Glutamatergic neuron (in vitro differentiated cells): ENCODE measurements around the gene CADM1. TPM values are rescaled to one million over a fixed set of nuclear protein-coding genes. Genes with fewer than 3 reads are reported as not detected.
A peak's percentile ranks its signal among the peaks of the same experiment; 100 is the strongest.

Experiments used
- DNase-seq: peaks from one replicate; pipeline ENCODE4 v3.0.0; 2022
- H3K27ac Mint-ChIP-seq: one replicate; pipeline ENCODE4 v1.8.0; 2020; ENCODE audit warnings: mild to moderate bottlenecking, mixed read lengths, inconsistent platforms; ENCODE audit not compliant: unreplicated experiment
- H3K27me3 Mint-ChIP-seq: one replicate; pipeline ENCODE4 v1.8.0; 2020; ENCODE audit warnings: mild to moderate bottlenecking, moderate library complexity, mixed read lengths, inconsistent platforms; ENCODE audit not compliant: unreplicated experiment
- H3K36me3 Mint-ChIP-seq: one replicate; pipeline ENCODE4 v1.8.0; 2020; ENCODE audit warnings: mild to moderate bottlenecking, mixed read lengths, inconsistent platforms; ENCODE audit not compliant: unreplicated experiment
- H3K4me1 Mint-ChIP-seq: one replicate; pipeline ENCODE4 v1.8.0; 2020; ENCODE audit warnings: mild to moderate bottlenecking, low read depth, mixed read lengths, inconsistent platforms; ENCODE audit not compliant: unreplicated experiment
- H3K4me3 Mint-ChIP-seq: one replicate; pipeline ENCODE4 v1.8.0; 2020; ENCODE audit warnings: mild to moderate bottlenecking, mixed read lengths, inconsistent platforms; ENCODE audit not compliant: unreplicated experiment
- H3K9me3 Mint-ChIP-seq: one replicate; pipeline ENCODE4 v1.8.0; 2020; ENCODE audit warnings: mild to moderate bottlenecking, moderate library complexity, mixed read lengths, inconsistent platforms; ENCODE audit not compliant: unreplicated experiment
- total RNA-seq: library from RNA; stranded (reverse); fragmentation: NEBNext Ultra II Directional; extraction: Animal tissue kit (Norgen Biotek cat#: 25700); gene quantifications from one replicate; pipeline ENCODE4 v1.2.1, GENCODE V29; 2021; ENCODE audit not compliant: unreplicated experiment
- TF ChIP-seq, protein P1 (sequence below): fragments of 200-600 bp; sonication (generic); IDR thresholded peaks from one replicate; pipeline ENCODE4 v1.5.0; 2021; ENCODE audit not compliant: partially characterized antibody, unreplicated experiment

The CADM1 gene
- total RNA-seq, 1 donor from 2014 or later: 1,339 TPM

DNA sequence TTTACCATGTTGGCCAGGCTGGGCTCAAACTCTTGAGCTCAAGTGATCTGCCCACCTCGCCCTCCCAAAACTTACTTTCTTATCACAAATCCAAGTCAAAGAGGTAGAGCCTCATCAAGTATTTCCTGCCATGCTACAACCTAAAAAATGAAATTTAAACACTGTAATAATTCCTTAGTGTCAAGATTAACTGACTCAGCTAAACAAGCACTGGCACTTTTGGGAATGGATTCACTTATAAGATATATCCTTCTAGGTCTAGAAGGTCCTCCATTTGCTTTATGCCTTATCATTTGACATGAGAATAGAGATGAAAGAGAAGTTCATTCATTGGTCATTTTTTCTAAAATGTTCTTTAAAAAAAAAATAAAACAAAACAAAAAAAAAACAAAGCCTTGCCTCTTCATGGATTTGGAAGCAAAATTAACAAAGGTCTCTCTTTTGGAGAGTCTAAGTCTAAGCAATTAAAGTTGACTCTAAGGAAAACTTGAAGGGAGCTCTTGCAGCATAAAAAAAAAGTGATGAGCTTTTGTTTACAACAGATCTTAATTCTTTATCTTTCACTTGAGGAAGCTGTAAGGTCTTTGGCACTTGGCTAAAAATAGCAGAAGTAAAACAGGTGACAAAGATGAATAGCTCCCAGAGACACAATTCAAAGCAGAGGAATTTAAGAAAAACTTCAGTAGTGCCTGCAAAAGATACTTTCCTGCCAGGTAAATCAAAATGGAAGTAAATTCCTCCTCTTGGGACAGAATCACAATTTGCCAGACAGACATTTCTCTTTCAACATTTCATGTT lies 50.3 kb downstream of the CADM1 start:
- H3K36me3 Mint-ChIP-seq: no peaks in the 10 kb centered on the region
- peaks cover 51% of the 10 kb centered on the region for H3K4me1 Mint-ChIP-seq
- H3K27me3 Mint-ChIP-seq: peaks cover 3% of the 10 kb centered on the region
- TF ChIP-seq, protein P1, sequence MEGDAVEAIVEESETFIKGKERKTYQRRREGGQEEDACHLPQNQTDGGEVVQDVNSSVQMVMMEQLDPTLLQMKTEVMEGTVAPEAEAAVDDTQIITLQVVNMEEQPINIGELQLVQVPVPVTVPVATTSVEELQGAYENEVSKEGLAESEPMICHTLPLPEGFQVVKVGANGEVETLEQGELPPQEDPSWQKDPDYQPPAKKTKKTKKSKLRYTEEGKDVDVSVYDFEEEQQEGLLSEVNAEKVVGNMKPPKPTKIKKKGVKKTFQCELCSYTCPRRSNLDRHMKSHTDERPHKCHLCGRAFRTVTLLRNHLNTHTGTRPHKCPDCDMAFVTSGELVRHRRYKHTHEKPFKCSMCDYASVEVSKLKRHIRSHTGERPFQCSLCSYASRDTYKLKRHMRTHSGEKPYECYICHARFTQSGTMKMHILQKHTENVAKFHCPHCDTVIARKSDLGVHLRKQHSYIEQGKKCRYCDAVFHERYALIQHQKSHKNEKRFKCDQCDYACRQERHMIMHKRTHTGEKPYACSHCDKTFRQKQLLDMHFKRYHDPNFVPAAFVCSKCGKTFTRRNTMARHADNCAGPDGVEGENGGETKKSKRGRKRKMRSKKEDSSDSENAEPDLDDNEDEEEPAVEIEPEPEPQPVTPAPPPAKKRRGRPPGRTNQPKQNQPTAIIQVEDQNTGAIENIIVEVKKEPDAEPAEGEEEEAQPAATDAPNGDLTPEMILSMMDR: no peak
- DNase-seq: no peak
- H3K4me3 Mint-ChIP-seq: no peak overlapping the region
- H3K27ac Mint-ChIP-seq: no peak overlapping the region
- H3K9me3 Mint-ChIP-seq: peaks cover 8% of the 10 kb centered on the region

DNA sequence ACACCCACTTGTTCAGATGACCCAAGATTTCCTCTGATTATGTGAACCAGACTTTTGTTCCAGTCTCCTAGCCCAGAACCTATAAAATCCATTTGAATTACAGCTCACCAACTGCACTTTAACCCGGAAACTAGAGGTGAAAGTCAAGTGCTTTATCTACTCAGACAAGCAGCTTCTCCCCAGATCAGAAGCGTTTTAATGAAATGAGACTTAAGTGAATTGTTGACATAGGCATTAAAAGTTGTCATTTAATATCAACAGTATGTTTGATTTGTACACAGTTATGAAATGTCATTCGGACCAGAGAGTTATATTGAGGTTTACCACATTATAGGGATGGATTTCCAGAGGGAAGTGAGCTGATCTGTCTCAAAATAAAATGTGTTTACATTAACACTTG lies 52.0 kb downstream of the CADM1 start:
- peaks cover 45% of the 10 kb centered on the region for H3K4me1 Mint-ChIP-seq
- TF ChIP-seq, protein P1: no peak
- peaks cover 8% of the 10 kb centered on the region for H3K36me3 Mint-ChIP-seq
- peaks cover 8% of the 10 kb centered on the region for H3K9me3 Mint-ChIP-seq
- no peak overlapping the region for H3K4me3 Mint-ChIP-seq
- peak overlapping the region; percentile 10 for H3K27ac Mint-ChIP-seq
- peaks cover 7% of the 10 kb centered on the region for H3K27me3 Mint-ChIP-seq
- DNase-seq: no peak

DNA sequence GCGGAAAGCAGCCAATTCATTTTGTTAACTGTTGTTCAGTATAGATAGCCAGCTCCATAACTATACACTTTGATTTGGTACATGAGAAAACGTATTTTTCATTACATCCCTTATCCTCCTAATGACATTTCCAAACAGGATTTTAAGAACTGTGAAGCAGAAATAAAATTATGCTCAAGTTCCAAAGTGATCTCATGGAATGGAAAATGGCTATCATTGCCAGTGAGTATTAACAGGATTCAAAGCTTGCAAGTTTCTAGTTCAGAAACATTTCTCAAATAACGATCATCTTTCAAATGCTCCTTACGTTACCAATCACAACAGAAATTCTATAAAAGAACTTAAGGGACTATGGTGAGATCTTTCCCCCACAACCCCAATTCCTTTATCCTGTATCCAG lies 53.7 kb downstream of the CADM1 start:
- Mint-ChIP-seq H3K4me1 (peaks cover 37% of the 10 kb centered on the region), H3K27ac (no peak overlapping the region), H3K27me3 (peaks cover 9% of the 10 kb centered on the region), H3K9me3 (peaks cover 8% of the 10 kb centered on the region), H3K36me3 (peaks cover 8% of the 10 kb centered on the region), H3K4me3 (peak overlapping the region; percentile 42)
- TF ChIP-seq, protein P1: no peak
- no peak for DNase-seq

DNA sequence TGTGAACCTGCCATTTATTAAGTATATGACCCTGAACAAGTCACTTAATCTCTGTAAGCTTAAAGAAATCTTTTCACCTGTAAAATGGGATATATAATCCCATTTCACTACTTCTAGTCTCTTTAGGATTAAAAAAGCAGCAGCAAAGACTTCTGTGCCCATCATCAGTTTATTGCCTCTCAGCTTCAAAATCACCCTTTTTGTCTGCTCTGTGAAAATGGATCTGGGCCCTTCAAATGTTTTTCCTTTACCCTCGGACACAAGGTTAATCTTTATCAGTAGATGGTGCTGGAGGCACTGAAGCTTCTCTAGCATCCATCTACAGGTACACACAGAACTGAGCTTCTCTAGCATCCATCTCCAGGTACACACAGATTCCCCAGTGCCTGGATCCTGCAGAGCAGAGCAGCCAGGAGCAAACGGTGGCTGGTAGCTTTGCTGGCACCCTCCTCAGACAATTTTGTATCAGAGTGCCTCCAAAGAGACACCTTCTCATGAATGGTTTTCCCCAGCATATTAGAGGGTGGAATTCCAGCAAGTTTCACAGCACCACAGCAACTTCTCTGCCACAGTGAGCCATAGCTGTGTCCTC lies 56.8 kb downstream of the CADM1 start:
- Mint-ChIP-seq H3K9me3 (peaks cover 6% of the 10 kb centered on the region), H3K36me3 (peaks cover 8% of the 10 kb centered on the region), H3K27ac (no peak overlapping the region), H3K4me1 (peaks cover 41% of the 10 kb centered on the region), H3K27me3 (peaks cover 9% of the 10 kb centered on the region), H3K4me3 (no peak overlapping the region)
- TF ChIP-seq, protein P1: no peak
- no peak for DNase-seq

DNA sequence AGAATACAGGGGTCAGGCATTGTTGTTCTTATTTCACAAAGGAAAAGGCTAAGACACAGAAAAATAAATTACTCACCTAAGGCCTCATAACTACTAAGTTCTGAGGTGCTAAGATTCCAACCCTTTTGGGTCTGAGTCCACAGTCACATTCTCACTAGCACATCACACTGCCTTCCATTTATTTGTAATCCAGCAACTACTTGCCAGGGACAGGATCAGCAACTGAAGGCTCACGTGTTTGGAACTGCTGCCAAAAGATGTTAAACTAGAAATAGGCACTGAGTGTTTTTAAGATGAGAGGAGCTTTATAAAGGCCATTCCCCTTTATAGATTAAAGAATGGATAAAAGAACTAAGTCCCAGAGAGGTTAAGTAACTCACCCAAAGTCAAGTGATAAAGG lies 58.0 kb downstream of the CADM1 start:
- peaks cover 43% of the 10 kb centered on the region for H3K4me1 Mint-ChIP-seq
- H3K4me3 Mint-ChIP-seq: no peak overlapping the region
- H3K36me3 Mint-ChIP-seq: peaks cover 8% of the 10 kb centered on the region
- peaks cover 14% of the 10 kb centered on the region for H3K9me3 Mint-ChIP-seq
- H3K27me3 Mint-ChIP-seq: peaks cover 9% of the 10 kb centered on the region
- H3K27ac Mint-ChIP-seq: no peak overlapping the region
- TF ChIP-seq, protein P1: no peak
- no peak for DNase-seq
